CD4-positive, alpha-beta T cell (primary cell): Measurements from ENCODE around the gene ZNF469. TPM values are rescaled to one million over a fixed set of nuclear protein-coding genes. Genes with fewer than 3 reads are reported as not detected.

ENCODE experiments used
- ATAC-seq: fragments of 200-7000 bp; cut with Tn5 transposase; one replicate; pipeline ENCODE4 v1.10.0; 2022; ENCODE audit warnings: mild to moderate bottlenecking; ENCODE audit not compliant: poor library complexity
- CTCF ChIA-PET: fragments of 350-600 bp; sonication (Branson Sonifier 250); formaldehyde crosslinking; loops from one replicate; lab custom pipeline; 2021; ENCODE audit warnings: antibody characterized with exemption, inconsistent platforms; lab: Charles Lee
- POLR2A ChIA-PET: fragments of 350-600 bp; sonication (Branson Sonifier 250); formaldehyde crosslinking; loops from one replicate; lab custom pipeline; 2021; ENCODE audit warnings: antibody characterized with exemption, inconsistent platforms; lab: Charles Lee
- DNase-seq, 14 experiments: peaks; one replicate each; pipeline ENCODE4 v3.0.0-alpha.2; 2013 to 2020; ENCODE audit warnings: mixed read lengths in 2 of 14
- H3K27ac ChIP-seq, 2 donors: one replicate each; pipeline versions ENCODE4 v1.5.1 to v1.7.0; 2013; ENCODE audit warnings: low read length in 2 of 2, low read depth in 1 of 2, mild to moderate bottlenecking in 1 of 2
- H3K27me3 ChIP-seq, 2 experiments: 1 replicate in 1 of 2; 2 replicates in 1 of 2; pipeline versions ENCODE4 v1.6.1 to v1.7.0; 2013; ENCODE audit warnings: low read length in 2 of 2, control low read depth in 1 of 2, mild to moderate bottlenecking in 1 of 2, moderate library complexity in 1 of 2; ENCODE audit not compliant: insufficient read depth in 2 of 2, control insufficient read depth in 1 of 2
- H3K36me3 ChIP-seq: one replicate; pipeline ENCODE4 v1.6.1; 2013; ENCODE audit warnings: low read length, control low read depth; ENCODE audit not compliant: insufficient read depth
- H3K4me1 ChIP-seq: one replicate; pipeline ENCODE4 v1.6.1; 2013; ENCODE audit warnings: low read length, control low read depth; ENCODE audit not compliant: insufficient read depth
- H3K4me3 ChIP-seq: one replicate; pipeline ENCODE4 v1.5.1; 2013; ENCODE audit warnings: mild to moderate bottlenecking, low read length, moderate library complexity
- H3K9me3 ChIP-seq, 2 experiments: 1 replicate in 1 of 2; 2 replicates in 1 of 2; pipeline versions ENCODE4 v1.6.1 to v1.7.0; 2013; ENCODE audit warnings: low read length in 2 of 2, mild to moderate bottlenecking in 2 of 2, control low read depth in 1 of 2, moderate library complexity in 1 of 2; ENCODE audit not compliant: control insufficient read depth in 1 of 2, insufficient read depth in 1 of 2
- H3K27ac Mint-ChIP-seq: one replicate; pipeline ENCODE4 v1.8.0; 2020; ENCODE audit warnings: mixed read lengths
- H3K27me3 Mint-ChIP-seq: one replicate; pipeline ENCODE4 v1.8.0; 2021; ENCODE audit warnings: mixed read lengths
- H3K36me3 Mint-ChIP-seq: one replicate; pipeline ENCODE4 v1.8.0; 2021; ENCODE audit warnings: low read depth, mixed read lengths
- H3K4me1 Mint-ChIP-seq: one replicate; pipeline ENCODE4 v1.8.0; 2021; ENCODE audit warnings: low read depth, mixed read lengths
- H3K4me3 Mint-ChIP-seq: one replicate; pipeline ENCODE4 v1.8.0; 2020; ENCODE audit warnings: mild to moderate bottlenecking, mixed read lengths
- H3K9me3 Mint-ChIP-seq: one replicate; pipeline ENCODE4 v1.8.0; 2020; ENCODE audit warnings: mixed read lengths
- CTCF ChIP-seq: fragments of 200-600 bp; IDR thresholded peaks from one replicate; pipeline ENCODE4 v1.8.0; 2022; ENCODE audit warnings: antibody characterized with exemption, mild to moderate bottlenecking
- intact Hi-C, 2 experiments: fragments of 100-400 bp; cut with DNase I in 1 of 2; cut with micrococcal nuclease in 1 of 2; formaldehyde crosslinking; loops; one replicate each; pipeline versions ENCODE4 v1.15.1 to v1.9.0; 2023 to 2025; cut with DNase I, micrococcal nuclease
- total RNA-seq, 174 experiments: library from RNA in 2 of 174; stranded (reverse) in 2 of 174; gene quantifications; one replicate each; pipeline ENCODE4 v1.2.3 and lab custom pipeline; 2021 to 2026

The ZNF469 gene
- total RNA-seq, 2 experiments from 2014 or later = 0.74 to 0.75 TPM

- Mint-ChIP-seq H3K4me1 (no peaks in the 10 kb centered on the region), H3K4me3 (no peak overlapping the region), H3K9me3 (no peaks in the 10 kb centered on the region), H3K27ac (no peak overlapping the region), H3K36me3 (no peaks in the 10 kb centered on the region), H3K27me3 (peaks cover 8% of the 10 kb centered on the region)
- POLR2A ChIA-PET = no interaction called here
- intact Hi-C loops = no loop called here
- CTCF ChIA-PET = no interaction called here
- Histone ChIP-seq H3K36me3 (no peaks in the 10 kb centered on the region), H3K27ac (no peak overlapping the region), H3K4me3 (no peak overlapping the region), H3K27me3 (peaks cover 0 to 2% of the 10 kb centered on the region in 2 experiments), H3K9me3 (peaks cover 0 to 23% of the 10 kb centered on the region in 2 experiments), H3K4me1 (no peaks in the 10 kb centered on the region)
- no peak for ATAC-seq
- no peak for DNase-seq
- no peak for TF ChIP-seq CTCF
These were observed 13.2 kb downstream of the ZNF469 start for GRCh38 chr16:88395669-88396584.

- H3K27ac ChIP-seq = no peak overlapping the region
- no peaks in the 10 kb centered on the region for H3K27me3 ChIP-seq
- Mint-ChIP-seq H3K4me3 (no peak overlapping the region), H3K27ac (no peak overlapping the region), H3K27me3 (no peaks in the 10 kb centered on the region), H3K36me3 (no peaks in the 10 kb centered on the region), H3K9me3 (no peaks in the 10 kb centered on the region), H3K4me1 (no peaks in the 10 kb centered on the region)
- peaks cover 0 to 22% of the 10 kb centered on the region in 2 experiments for H3K9me3 ChIP-seq
- intact Hi-C loops = no loop called here
- no peaks in the 10 kb centered on the region for H3K36me3 ChIP-seq
- H3K4me1 ChIP-seq = no peaks in the 10 kb centered on the region
- H3K4me3 ChIP-seq = no peak overlapping the region
- ATAC-seq (no peak), DNase-seq (no peak)
- TF ChIP-seq CTCF = no peak
- ChIA-PET POLR2A (no interaction called here), CTCF (no interaction called here)
These were observed 15.6 kb downstream of the ZNF469 start for GRCh38 chr16:88398170-88398873.

GRCh38 chr16:88398874-88399178 lies 16.1 kb downstream of the ZNF469 start:
- H3K4me3 ChIP-seq = no peak overlapping the region
- no peaks in the 10 kb centered on the region for H3K9me3 Mint-ChIP-seq
- H3K27ac Mint-ChIP-seq = no peak overlapping the region
- no peak for DNase-seq
- no peak for TF ChIP-seq CTCF
- ChIA-PET CTCF (no interaction called here), POLR2A (no interaction called here)
- no peak for ATAC-seq
- H3K4me1 Mint-ChIP-seq = no peaks in the 10 kb centered on the region
- H3K27me3 ChIP-seq = no peaks in the 10 kb centered on the region
- no peaks in the 10 kb centered on the region for H3K27me3 Mint-ChIP-seq
- H3K27ac ChIP-seq = no peak overlapping the region
- H3K36me3 Mint-ChIP-seq = no peaks in the 10 kb centered on the region
- H3K4me1 ChIP-seq = no peaks in the 10 kb centered on the region
- H3K4me3 Mint-ChIP-seq = no peak overlapping the region
- peaks cover 0 to 17% of the 10 kb centered on the region in 2 experiments for H3K9me3 ChIP-seq
- intact Hi-C loops = no loop called here
- H3K36me3 ChIP-seq = no peaks in the 10 kb centered on the region
